ENCODE data around the gene SLAMF7.

The SLAMF7 gene

GRCh38 chr1:160744199-160744851, 5.3 kb downstream of the SLAMF7 start:
- H3K36me3 ChIP-seq (ENCODE audit: insufficient read depth, low read length) = no peaks in the 10 kb centered on the region
- no peaks in the 10 kb centered on the region for H3K27me3 ChIP-seq (ENCODE audit: insufficient read depth, low read length)
- H3K4me3 ChIP-seq (ENCODE audit: low read length) = no peak overlapping the region
- no peaks in the 10 kb centered on the region for H3K4me1 ChIP-seq (ENCODE audit: insufficient read depth, low read length)
- H2AFZ ChIP-seq (ENCODE audit: low read depth, low read length) = no peak overlapping the region
- H3K9me3 ChIP-seq (ENCODE audit: low read length) = no peaks in the 10 kb centered on the region

- no peaks in the 10 kb centered on the region for H3K9me3 ChIP-seq (ENCODE audit: low read length)
- H2AFZ ChIP-seq (ENCODE audit: low read depth, low read length) = no peak overlapping the region
- H3K4me1 ChIP-seq (ENCODE audit: insufficient read depth, low read length) = no peaks in the 10 kb centered on the region
- no peaks in the 10 kb centered on the region for H3K27me3 ChIP-seq (ENCODE audit: insufficient read depth, low read length)
- no peak overlapping the region for H3K4me3 ChIP-seq (ENCODE audit: low read length)
- no peaks in the 10 kb centered on the region for H3K36me3 ChIP-seq (ENCODE audit: insufficient read depth, low read length)
Measured at GRCh38 chr1:160744852-160745520, 5.9 kb downstream of the SLAMF7 start.

GRCh38 chr1:160745551-160745950, 6.5 kb downstream of the SLAMF7 start:
- Histone ChIP-seq H3K4me3 (ENCODE audit: low read length) (no peak overlapping the region), H3K4me1 (ENCODE audit: insufficient read depth, low read length) (no peaks in the 10 kb centered on the region), H3K9me3 (ENCODE audit: low read length) (no peaks in the 10 kb centered on the region), H3K36me3 (ENCODE audit: insufficient read depth, low read length) (no peaks in the 10 kb centered on the region), H3K27me3 (ENCODE audit: insufficient read depth, low read length) (no peaks in the 10 kb centered on the region), H2AFZ (ENCODE audit: low read depth, low read length) (no peak overlapping the region)

- H3K27me3 ChIP-seq (ENCODE audit: insufficient read depth, low read length) = peaks cover 3% of the 10 kb centered on the region
- H2AFZ ChIP-seq (ENCODE audit: low read depth, low read length) = no peak overlapping the region
- no peaks in the 10 kb centered on the region for H3K36me3 ChIP-seq (ENCODE audit: insufficient read depth, low read length)
- H3K9me3 ChIP-seq (ENCODE audit: low read length) = no peaks in the 10 kb centered on the region
- no peaks in the 10 kb centered on the region for H3K4me1 ChIP-seq (ENCODE audit: insufficient read depth, low read length)
- no peak overlapping the region for H3K4me3 ChIP-seq (ENCODE audit: low read length)
Measured at GRCh38 chr1:160746836-160747500, 7.9 kb downstream of the SLAMF7 start.

GRCh38 chr1:160747717-160748116, 8.7 kb downstream of the SLAMF7 start:
- H3K9me3 ChIP-seq (ENCODE audit: low read length) = no peaks in the 10 kb centered on the region
- H2AFZ ChIP-seq (ENCODE audit: low read depth, low read length) = no peak overlapping the region
- H3K27me3 ChIP-seq (ENCODE audit: insufficient read depth, low read length) = peaks cover 3% of the 10 kb centered on the region
- H3K4me1 ChIP-seq (ENCODE audit: insufficient read depth, low read length) = no peaks in the 10 kb centered on the region
- H3K36me3 ChIP-seq (ENCODE audit: insufficient read depth, low read length) = no peaks in the 10 kb centered on the region
- H3K4me3 ChIP-seq (ENCODE audit: low read length) = no peak overlapping the region

- H3K27me3 ChIP-seq (ENCODE audit: insufficient read depth, low read length) = peaks cover 3% of the 10 kb centered on the region
- H3K4me3 ChIP-seq (ENCODE audit: low read length) = no peak overlapping the region
- no peaks in the 10 kb centered on the region for H3K9me3 ChIP-seq (ENCODE audit: low read length)
- H3K36me3 ChIP-seq (ENCODE audit: insufficient read depth, low read length) = no peaks in the 10 kb centered on the region
- no peak overlapping the region for H2AFZ ChIP-seq (ENCODE audit: low read depth, low read length)
- no peaks in the 10 kb centered on the region for H3K4me1 ChIP-seq (ENCODE audit: insufficient read depth, low read length)
Measured at GRCh38 chr1:160748181-160748877, 9.3 kb downstream of the SLAMF7 start.

GRCh38 chr1:160748878-160749269, 9.8 kb downstream of the SLAMF7 start:
- H3K36me3 ChIP-seq (ENCODE audit: insufficient read depth, low read length) = no peaks in the 10 kb centered on the region
- no peaks in the 10 kb centered on the region for H3K9me3 ChIP-seq (ENCODE audit: low read length)
- peaks cover 3% of the 10 kb centered on the region for H3K27me3 ChIP-seq (ENCODE audit: insufficient read depth, low read length)
- H2AFZ ChIP-seq (ENCODE audit: low read depth, low read length) = no peak overlapping the region
- no peaks in the 10 kb centered on the region for H3K4me1 ChIP-seq (ENCODE audit: insufficient read depth, low read length)
- H3K4me3 ChIP-seq (ENCODE audit: low read length) = no peak overlapping the region

GRCh38 chr1:160750608-160751007, 11.6 kb downstream of the SLAMF7 start:
- no peak overlapping the region for H3K4me3 ChIP-seq (ENCODE audit: low read length)
- no peaks in the 10 kb centered on the region for H3K4me1 ChIP-seq (ENCODE audit: insufficient read depth, low read length)
- no peaks in the 10 kb centered on the region for H3K9me3 ChIP-seq (ENCODE audit: low read length)
- no peaks in the 10 kb centered on the region for H3K36me3 ChIP-seq (ENCODE audit: insufficient read depth, low read length)
- H2AFZ ChIP-seq (ENCODE audit: low read depth, low read length) = no peak overlapping the region
- peaks cover 3% of the 10 kb centered on the region for H3K27me3 ChIP-seq (ENCODE audit: insufficient read depth, low read length)

GRCh38 chr1:160752406-160752805, 13.4 kb downstream of the SLAMF7 start:
- Histone ChIP-seq H3K9me3 (ENCODE audit: low read length) (no peaks in the 10 kb centered on the region), H3K36me3 (ENCODE audit: insufficient read depth, low read length) (no peaks in the 10 kb centered on the region), H2AFZ (ENCODE audit: low read depth, low read length) (no peak overlapping the region), H3K27me3 (ENCODE audit: insufficient read depth, low read length) (peaks cover 3% of the 10 kb centered on the region), H3K4me1 (ENCODE audit: insufficient read depth, low read length) (no peaks in the 10 kb centered on the region), H3K4me3 (ENCODE audit: low read length) (no peak overlapping the region)

- H2AFZ ChIP-seq (ENCODE audit: low read depth, low read length) = no peak overlapping the region
- no peak overlapping the region for H3K4me3 ChIP-seq (ENCODE audit: low read length)
- no peaks in the 10 kb centered on the region for H3K36me3 ChIP-seq (ENCODE audit: insufficient read depth, low read length)
- H3K4me1 ChIP-seq (ENCODE audit: insufficient read depth, low read length) = no peaks in the 10 kb centered on the region
- H3K27me3 ChIP-seq (ENCODE audit: insufficient read depth, low read length) = peaks cover 3% of the 10 kb centered on the region
- H3K9me3 ChIP-seq (ENCODE audit: low read length) = no peaks in the 10 kb centered on the region
Measured at GRCh38 chr1:160752924-160753323, 13.9 kb downstream of the SLAMF7 start.

- Histone ChIP-seq H3K4me3 (ENCODE audit: low read length) (no peak overlapping the region), H3K9me3 (ENCODE audit: low read length) (no peaks in the 10 kb centered on the region), H3K4me1 (ENCODE audit: insufficient read depth, low read length) (no peaks in the 10 kb centered on the region), H3K27me3 (ENCODE audit: insufficient read depth, low read length) (peaks cover 3% of the 10 kb centered on the region), H2AFZ (ENCODE audit: low read depth, low read length) (no peak overlapping the region), H3K36me3 (ENCODE audit: insufficient read depth, low read length) (no peaks in the 10 kb centered on the region)
Measured at GRCh38 chr1:160753594-160753993, 14.5 kb downstream of the SLAMF7 start.

GRCh38 chr1:160755461-160755860, 16.4 kb downstream of the SLAMF7 start:
- H3K4me1 ChIP-seq (ENCODE audit: insufficient read depth, low read length) = no peaks in the 10 kb centered on the region
- H3K4me3 ChIP-seq (ENCODE audit: low read length) = no peak overlapping the region
- no peaks in the 10 kb centered on the region for H3K36me3 ChIP-seq (ENCODE audit: insufficient read depth, low read length)
- H3K9me3 ChIP-seq (ENCODE audit: low read length) = no peaks in the 10 kb centered on the region
- peaks cover 3% of the 10 kb centered on the region for H3K27me3 ChIP-seq (ENCODE audit: insufficient read depth, low read length)
- no peak overlapping the region for H2AFZ ChIP-seq (ENCODE audit: low read depth, low read length)
